CD4-positive, CD25-positive, alpha-beta regulatory T cell (primary cell): ENCODE measurements around the gene BARHL1. TPM values are rescaled to one million over a fixed set of nuclear protein-coding genes. Genes with fewer than 3 reads are reported as not detected.
A peak's percentile ranks its signal among the peaks of the same experiment; 100 is the strongest.
"Not testable (repeated sequence)": the region's sequence is repeated elsewhere in the genome, so short reads cannot be mapped to it uniquely, and the experiment has no call there.

Experiments used
- ATAC-seq, 2 donors: fragments of 150-1000 bp; cut with Tn5 transposase; one replicate each; pipeline ENCODE4 v1.10.0; 2021; ENCODE audit warnings: low read depth in 2 of 2, moderate number of reproducible peaks in 2 of 2, moderate library complexity in 1 of 2
- DNase-seq, 3 donors: peaks; one replicate each; pipeline versions ENCODE4 v3.0.0 to v3.0.0-alpha.2; 2012 to 2022; ENCODE audit warnings: mixed read lengths in 1 of 3
- H3K27ac ChIP-seq: one replicate; pipeline ENCODE4 v1.7.0; 2013; ENCODE audit warnings: mild to moderate bottlenecking, low read length; ENCODE audit not compliant: insufficient read depth, poor library complexity, severe bottlenecking
- H3K27me3 ChIP-seq: one replicate; pipeline ENCODE4 v1.7.0; 2013; ENCODE audit warnings: low read length; ENCODE audit not compliant: control insufficient read depth, insufficient read depth
- H3K36me3 ChIP-seq: one replicate; pipeline ENCODE4 v1.7.0; 2013; ENCODE audit warnings: mild to moderate bottlenecking, low read length, moderate library complexity; ENCODE audit not compliant: control insufficient read depth, insufficient read depth
- H3K4me1 ChIP-seq: 2 replicates; pipeline ENCODE4 v1.7.0; 2013; ENCODE audit warnings: mild to moderate bottlenecking, low read length; ENCODE audit not compliant: insufficient read depth, control insufficient read depth, poor library complexity, severe bottlenecking
- H3K4me3 ChIP-seq: one replicate; pipeline ENCODE4 v1.7.0; 2013; ENCODE audit warnings: low read depth, mild to moderate bottlenecking, low read length, moderate library complexity
- H3K9me3 ChIP-seq, 2 experiments: 1 replicate in 1 of 2; 2 replicates in 1 of 2; pipeline ENCODE4 v1.7.0; 2013; ENCODE audit warnings: low read length in 2 of 2, mild to moderate bottlenecking in 1 of 2, moderate library complexity in 1 of 2; ENCODE audit not compliant: control insufficient read depth in 2 of 2
- H3K27ac Mint-ChIP-seq, 3 donors: one replicate each; pipeline ENCODE4 v1.8.0; 2020 to 2022; ENCODE audit warnings: mild to moderate bottlenecking in 3 of 3, mixed read lengths in 3 of 3, moderate library complexity in 2 of 3
- H3K27me3 Mint-ChIP-seq: one replicate; pipeline ENCODE4 v1.8.0; 2022; ENCODE audit warnings: mild to moderate bottlenecking, mixed read lengths
- H3K36me3 Mint-ChIP-seq: one replicate; pipeline ENCODE4 v1.8.0; 2020; ENCODE audit warnings: mixed read lengths
- H3K4me1 Mint-ChIP-seq, 4 donors: one replicate each; pipeline ENCODE4 v1.8.0; 2020 to 2022; ENCODE audit warnings: mixed read lengths in 4 of 4, mild to moderate bottlenecking in 1 of 4
- H3K4me3 Mint-ChIP-seq, 4 donors: one replicate each; pipeline ENCODE4 v1.8.0; 2020 to 2022; ENCODE audit warnings: mild to moderate bottlenecking in 4 of 4, mixed read lengths in 4 of 4, moderate library complexity in 3 of 4
- H3K9me3 Mint-ChIP-seq, 7 donors: one replicate each; pipeline ENCODE4 v1.8.0; 2020 to 2022; ENCODE audit warnings: mixed read lengths in 7 of 7, mild to moderate bottlenecking in 3 of 7, moderate library complexity in 2 of 7
- polyA plus RNA-seq, 4 donors: library from polyadenylated mRNA; unstranded; fragments of 300-500 nt; fragmentation: Illumina TruSeq; gene quantifications; one replicate each; pipeline ENCODE4 v1.2.3, GENCODE V29; 2021
- total RNA-seq: library from RNA; stranded (reverse); gene quantifications from one replicate; pipeline ENCODE4 v1.2.3, GENCODE V29; 2022

BARHL1 gene
- total and polyA plus RNA-seq, 5 donors from 2014 or later, result not detected

- no peak overlapping the region for H3K4me3 Mint-ChIP-seq
- DNase-seq, result no peak
- H3K27me3 Mint-ChIP-seq, result peaks cover 5% of the 10 kb centered on the region
- Histone ChIP-seq H3K4me1 (no peaks in the 10 kb centered on the region), H3K27ac (no peak overlapping the region), H3K9me3 (peaks cover 0 to 3% of the 10 kb centered on the region in 2 experiments), H3K27me3 (peaks cover 2% of the 10 kb centered on the region), H3K36me3 (no peaks in the 10 kb centered on the region), H3K4me3 (no peak overlapping the region)
- H3K27ac Mint-ChIP-seq, result no peak overlapping the region
- H3K9me3 Mint-ChIP-seq, result peaks cover 0 to 12% (median 0%) of the 10 kb centered on the region in 7 donors
- no peak for ATAC-seq
- peaks cover 0 to 4% (median 0%) of the 10 kb centered on the region in 4 donors for H3K4me1 Mint-ChIP-seq
- H3K36me3 Mint-ChIP-seq, result peaks cover 3% of the 10 kb centered on the region
These were observed 25.7 kb upstream of the BARHL1 start for GRCh38 chr9:132556714-132557113.

DNA sequence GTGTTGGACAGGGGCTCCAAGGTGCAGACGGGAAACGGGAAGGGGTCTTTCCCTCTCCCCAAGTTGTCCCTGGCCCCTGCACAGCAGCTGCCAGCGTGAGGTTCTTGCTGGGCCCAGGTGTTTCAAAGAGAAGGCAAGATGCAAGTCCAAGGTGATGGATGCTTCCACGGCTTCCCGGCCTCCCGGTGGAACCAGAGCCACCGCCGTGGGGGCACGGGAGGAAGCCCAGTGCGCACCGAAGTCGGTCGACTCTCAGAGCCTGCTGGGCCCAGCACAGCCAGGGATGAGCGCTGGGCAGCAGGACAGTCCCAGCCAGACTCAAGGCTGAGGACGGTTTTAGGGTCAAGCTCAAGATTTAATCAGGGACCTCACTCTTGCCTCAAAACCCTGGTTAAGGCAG lies 25.2 kb upstream of the BARHL1 start:
- Histone ChIP-seq H3K4me3 (no peak overlapping the region), H3K27me3 (peaks cover 2% of the 10 kb centered on the region), H3K36me3 (no peaks in the 10 kb centered on the region), H3K4me1 (no peaks in the 10 kb centered on the region), H3K27ac (no peak overlapping the region), H3K9me3 (peaks cover 0 to 3% of the 10 kb centered on the region in 2 experiments)
- Mint-ChIP-seq H3K4me3 (no peak overlapping the region), H3K9me3 (peaks cover 0 to 12% (median 0%) of the 10 kb centered on the region in 7 donors), H3K36me3 (peaks cover 3% of the 10 kb centered on the region), H3K4me1 (peaks cover 0 to 4% (median 0%) of the 10 kb centered on the region in 4 donors), H3K27ac (peak overlapping the region in 1 of 3 donors; percentile 60), H3K27me3 (peaks cover 7% of the 10 kb centered on the region)
- no peak for ATAC-seq
- no peak for DNase-seq

GRCh38 chr9:132559711-132560110 lies 22.7 kb upstream of the BARHL1 start:
- peaks cover 10% of the 10 kb centered on the region for H3K27me3 Mint-ChIP-seq
- ATAC-seq, result no peak
- Histone ChIP-seq H3K9me3 (peaks cover 0 to 3% of the 10 kb centered on the region in 2 experiments), H3K4me1 (no peaks in the 10 kb centered on the region), H3K27me3 (no peaks in the 10 kb centered on the region), H3K36me3 (no peaks in the 10 kb centered on the region), H3K27ac (no peak overlapping the region), H3K4me3 (no peak overlapping the region)
- peaks cover 3% of the 10 kb centered on the region for H3K36me3 Mint-ChIP-seq
- H3K4me1 Mint-ChIP-seq, result peaks cover 0 to 4% (median 0%) of the 10 kb centered on the region in 4 donors
- H3K9me3 Mint-ChIP-seq, result peaks cover 0 to 8% (median 0%) of the 10 kb centered on the region in 7 donors
- no peak overlapping the region for H3K27ac Mint-ChIP-seq
- no peak overlapping the region for H3K4me3 Mint-ChIP-seq
- no peak for DNase-seq

- ATAC-seq (no peak), DNase-seq (no peak)
- Mint-ChIP-seq H3K9me3 (peaks cover 0 to 8% (median 0%) of the 10 kb centered on the region in 7 donors), H3K36me3 (peaks cover 3% of the 10 kb centered on the region), H3K4me3 (no peak overlapping the region), H3K27me3 (peaks cover 10% of the 10 kb centered on the region), H3K4me1 (peaks cover 0 to 4% (median 0%) of the 10 kb centered on the region in 4 donors), H3K27ac (no peak overlapping the region)
- H3K27me3 ChIP-seq, result no peaks in the 10 kb centered on the region
- no peaks in the 10 kb centered on the region for H3K4me1 ChIP-seq
- no peak overlapping the region for H3K27ac ChIP-seq
- peaks cover 0 to 3% of the 10 kb centered on the region in 2 experiments for H3K9me3 ChIP-seq
- H3K36me3 ChIP-seq, result no peaks in the 10 kb centered on the region
- no peak overlapping the region for H3K4me3 ChIP-seq
These were observed 21.7 kb upstream of the BARHL1 start for GRCh38 chr9:132560616-132561202.

GRCh38 chr9:132562306-132562573 lies 20.2 kb upstream of the BARHL1 start:
- Mint-ChIP-seq H3K4me1 (peaks cover 0 to 4% (median 0%) of the 10 kb centered on the region in 4 donors), H3K4me3 (no peak overlapping the region), H3K27ac (no peak overlapping the region), H3K36me3 (peaks cover 3% of the 10 kb centered on the region), H3K9me3 (peaks cover 0 to 8% (median 0%) of the 10 kb centered on the region in 7 donors), H3K27me3 (peaks cover 11% of the 10 kb centered on the region)
- H3K4me1 ChIP-seq, result no peaks in the 10 kb centered on the region
- ATAC-seq (no peak), DNase-seq (no peak)
- peaks cover 0 to 3% of the 10 kb centered on the region in 2 experiments for H3K9me3 ChIP-seq
- no peak overlapping the region for H3K4me3 ChIP-seq
- H3K36me3 ChIP-seq, result no peaks in the 10 kb centered on the region
- H3K27ac ChIP-seq, result no peak overlapping the region
- H3K27me3 ChIP-seq, result no peaks in the 10 kb centered on the region

DNA sequence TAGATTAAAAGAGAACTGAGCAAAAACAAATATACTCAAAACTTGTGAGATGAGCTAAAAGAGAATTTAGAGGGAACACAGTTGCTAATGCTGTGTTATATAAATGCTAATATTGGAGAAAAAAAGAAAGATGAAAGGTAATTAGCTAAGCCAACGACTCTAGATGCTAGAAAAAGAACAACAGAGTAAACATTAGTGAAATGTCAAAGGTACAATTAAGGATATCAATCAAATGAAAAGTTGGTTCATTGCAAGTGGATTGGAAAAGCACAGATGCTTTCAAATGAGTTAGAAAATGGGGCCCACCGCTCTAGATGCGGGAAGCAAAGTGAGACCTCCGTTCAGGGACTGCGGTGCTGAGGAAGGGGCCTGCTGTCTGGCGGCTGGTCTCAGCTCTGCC lies 17.9 kb upstream of the BARHL1 start:
- ATAC-seq (no peak), DNase-seq (no peak)
- Mint-ChIP-seq H3K4me3 (no peak overlapping the region), H3K27me3 (peaks cover 11% of the 10 kb centered on the region), H3K36me3 (no peaks in the 10 kb centered on the region), H3K27ac (no peak overlapping the region), H3K9me3 (peaks cover 0 to 4% (median 0%) of the 10 kb centered on the region in 7 donors), H3K4me1 (peaks cover 0 to 3% (median 0%) of the 10 kb centered on the region in 4 donors)
- Histone ChIP-seq H3K4me3 (no peak overlapping the region), H3K27ac (no peak overlapping the region), H3K27me3 (no peaks in the 10 kb centered on the region), H3K36me3 (no peaks in the 10 kb centered on the region), H3K9me3 (no peaks in the 10 kb centered on the region), H3K4me1 (no peaks in the 10 kb centered on the region)

DNA sequence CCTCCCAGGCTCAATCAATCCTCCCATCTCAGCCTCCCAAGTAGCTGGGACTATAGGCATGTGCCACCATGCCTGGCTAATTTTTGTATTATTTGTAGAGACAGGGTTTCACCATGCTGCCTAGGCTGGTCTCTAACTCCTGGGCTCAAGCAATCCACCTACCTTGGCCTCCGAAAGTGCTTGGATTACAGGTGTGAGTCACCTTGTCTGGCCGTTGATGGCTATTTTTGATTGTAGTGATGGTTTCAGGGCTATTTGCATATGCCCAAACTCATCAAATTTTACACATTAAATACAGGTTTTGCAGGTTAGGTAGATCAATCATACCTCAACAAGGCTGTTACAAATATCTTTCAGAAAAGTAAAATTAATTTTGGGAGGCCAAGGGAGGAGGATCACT lies 13.6 kb upstream of the BARHL1 start:
- peaks cover 14% of the 10 kb centered on the region for H3K27me3 Mint-ChIP-seq
- not testable (repeated sequence) for H3K27ac Mint-ChIP-seq, H3K36me3 ChIP-seq, ATAC-seq, H3K4me1 ChIP-seq, H3K4me3 Mint-ChIP-seq, H3K27ac ChIP-seq, H3K4me1 Mint-ChIP-seq, H3K4me3 ChIP-seq, H3K9me3 Mint-ChIP-seq, DNase-seq, H3K36me3 Mint-ChIP-seq, H3K27me3 ChIP-seq, H3K9me3 ChIP-seq
